ENCODE data around the gene SGSH. TPM values are rescaled to one million over a fixed set of nuclear protein-coding genes. Genes with fewer than 3 reads are reported as not detected.

SGSH gene
- total RNA-seq, 1 donor: 31.3 TPM

DNA sequence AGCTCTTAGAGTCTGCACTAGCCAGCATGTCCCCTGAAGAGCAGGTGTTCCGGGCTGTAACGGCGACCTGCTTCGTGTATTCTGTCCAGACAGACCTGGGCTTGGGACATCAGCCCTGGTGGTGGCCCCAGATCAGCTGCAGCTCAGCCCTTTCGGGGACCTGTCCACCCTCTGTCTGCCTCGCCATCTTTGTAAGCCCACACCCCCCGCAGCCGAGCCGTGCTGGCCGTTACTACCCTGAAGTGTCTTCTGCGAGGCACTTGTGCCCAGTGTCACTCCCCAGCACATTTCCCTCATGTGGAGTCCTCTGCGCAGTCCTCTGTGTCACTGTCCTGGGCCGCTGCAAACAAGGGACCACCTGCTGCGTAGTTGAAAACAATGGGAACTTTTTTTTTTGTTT is 39.9 kb downstream of the SGSH start:
- Histone ChIP-seq H3K4me3 (ENCODE audit: low read length) (no peak overlapping the region), H3K4me1 (ENCODE audit: insufficient read depth, low read length) (no peaks in the 10 kb centered on the region)

DNA sequence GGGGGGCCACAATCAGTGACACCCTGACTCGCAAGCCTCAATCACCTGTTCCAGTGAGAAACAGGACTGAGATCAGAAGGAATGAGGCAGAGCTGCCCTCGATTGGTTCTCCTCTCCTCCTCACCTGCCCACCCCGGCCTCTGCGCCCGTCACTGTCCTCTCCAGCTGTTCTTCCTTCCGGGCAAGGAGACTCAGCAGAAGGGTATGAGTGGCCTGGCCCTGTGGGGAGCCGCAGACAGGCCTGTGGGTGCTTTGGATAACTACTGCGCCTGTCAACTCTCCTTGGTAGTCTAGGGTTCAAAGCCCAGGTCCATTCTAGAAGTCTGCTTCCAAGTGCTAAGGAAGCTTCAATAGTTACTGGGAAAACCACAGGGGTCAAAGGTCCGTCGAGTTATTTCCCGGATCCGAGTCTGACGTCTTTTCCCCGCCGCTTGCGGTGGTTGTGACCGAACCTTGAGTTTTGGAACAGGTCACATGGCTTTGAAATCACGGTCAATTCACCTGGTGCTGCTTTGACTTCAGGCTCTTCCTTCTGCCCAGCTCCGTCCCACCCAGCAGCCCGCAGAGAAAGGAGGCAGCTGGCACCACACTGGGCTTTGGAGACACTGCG is 42.0 kb downstream of the SGSH start:
- no peaks in the 10 kb centered on the region for H3K4me1 ChIP-seq (ENCODE audit: insufficient read depth, low read length)
- H3K9me3 ChIP-seq (ENCODE audit: low read depth, low read length): no peaks in the 10 kb centered on the region
- no peak overlapping the region for H3K4me3 ChIP-seq (ENCODE audit: low read length)
- H3K27me3 ChIP-seq (ENCODE audit: insufficient read depth, low read length): no peaks in the 10 kb centered on the region

More for the DNA sequence above, 39.9 kb downstream of the SGSH start:
- H3K9me3 ChIP-seq (ENCODE audit: low read depth, low read length): no peaks in the 10 kb centered on the region
- H3K27me3 ChIP-seq (ENCODE audit: insufficient read depth, low read length): no peaks in the 10 kb centered on the region

DNA sequence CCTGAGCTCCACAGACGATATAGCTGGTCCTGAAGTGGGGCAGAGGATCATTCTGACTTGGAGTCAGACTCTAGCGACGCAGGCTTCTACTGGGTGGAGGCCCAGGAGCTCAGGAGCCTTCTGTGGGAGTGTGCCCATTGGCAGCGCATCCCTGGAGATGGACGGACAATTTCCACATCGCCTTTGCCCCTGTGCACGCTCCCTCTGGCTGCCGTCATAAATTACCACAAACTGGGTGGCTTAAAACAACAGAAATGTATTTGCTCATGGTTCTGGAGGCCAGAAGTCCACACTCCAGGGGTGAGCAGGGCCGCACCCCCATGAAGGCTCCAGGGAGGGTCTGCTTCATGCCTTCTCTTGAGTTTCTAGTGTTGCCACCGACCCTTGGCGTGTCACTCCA is 43.4 kb downstream of the SGSH start:
- H3K4me3 ChIP-seq (ENCODE audit: low read length): no peak overlapping the region
- no peaks in the 10 kb centered on the region for H3K27me3 ChIP-seq (ENCODE audit: insufficient read depth, low read length)
- no peaks in the 10 kb centered on the region for H3K4me1 ChIP-seq (ENCODE audit: insufficient read depth, low read length)
- H3K9me3 ChIP-seq (ENCODE audit: low read depth, low read length): no peaks in the 10 kb centered on the region

DNA sequence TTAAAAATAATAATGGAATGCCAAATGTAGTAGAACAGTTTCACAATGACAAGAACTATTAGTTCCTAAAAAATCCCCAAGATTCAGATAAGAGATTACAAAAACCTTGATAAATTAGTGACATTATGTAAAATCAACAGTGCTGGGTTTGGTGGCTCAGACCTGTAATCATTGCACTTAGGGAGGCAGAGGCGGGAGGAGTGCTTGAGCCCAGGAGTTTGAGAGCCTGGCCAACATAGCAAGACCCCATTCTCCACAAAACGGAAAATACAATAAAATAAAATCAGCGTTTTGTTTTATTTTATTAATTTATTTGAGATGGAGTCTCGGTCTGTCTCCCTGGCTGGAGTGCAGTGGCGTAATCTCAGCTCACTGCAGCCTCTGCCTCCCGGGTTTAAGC is 46.2 kb downstream of the SGSH start:
- H3K4me1 ChIP-seq (ENCODE audit: insufficient read depth, low read length): no peaks in the 10 kb centered on the region
- H3K27me3 ChIP-seq (ENCODE audit: insufficient read depth, low read length): no peaks in the 10 kb centered on the region
- H3K9me3 ChIP-seq (ENCODE audit: low read depth, low read length): no peaks in the 10 kb centered on the region
- no peak overlapping the region for H3K4me3 ChIP-seq (ENCODE audit: low read length)

DNA sequence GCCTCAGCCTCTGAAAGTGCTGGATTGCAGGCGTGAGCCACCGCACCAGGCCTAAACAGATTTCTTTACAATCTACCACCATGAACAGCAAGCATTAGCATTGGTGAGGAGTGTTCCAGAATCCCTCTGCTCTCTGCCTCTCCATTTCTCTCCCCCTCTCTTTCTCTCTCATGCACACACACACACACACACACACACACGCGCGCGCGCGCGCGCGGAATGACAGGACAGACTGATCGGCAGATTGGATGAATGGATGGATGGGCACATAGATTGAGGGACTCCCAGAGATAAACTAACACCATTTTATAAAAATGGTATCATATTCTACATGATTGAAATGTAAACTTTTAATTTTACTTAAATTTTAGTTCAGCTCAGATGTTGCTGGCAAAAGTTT is 47.0 kb downstream of the SGSH start:
- Histone ChIP-seq H3K27me3 (ENCODE audit: insufficient read depth, low read length) (no peaks in the 10 kb centered on the region), H3K9me3 (ENCODE audit: low read depth, low read length) (no peaks in the 10 kb centered on the region), H3K4me3 (ENCODE audit: low read length) (no peak overlapping the region), H3K4me1 (ENCODE audit: insufficient read depth, low read length) (no peaks in the 10 kb centered on the region)

DNA sequence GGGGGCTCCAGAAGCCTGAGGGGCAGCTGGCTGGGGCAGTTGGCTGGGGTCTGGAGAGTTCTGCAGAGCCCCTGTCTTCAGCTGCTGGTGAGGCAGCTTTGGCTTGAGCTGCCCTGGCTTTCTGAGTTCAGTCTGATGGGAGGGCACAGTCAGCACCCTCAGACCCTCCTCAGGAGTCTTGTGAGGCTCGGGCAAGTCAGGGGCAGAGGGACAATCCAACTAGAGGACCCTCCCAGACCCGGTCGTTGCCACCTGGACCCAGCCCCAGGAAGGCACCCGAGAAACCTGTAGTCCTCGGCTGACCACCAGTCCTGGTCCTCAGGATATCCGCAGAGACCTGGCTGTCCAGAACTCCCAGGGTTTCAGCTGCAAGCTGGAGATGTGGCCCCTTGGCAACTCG is 48.5 kb downstream of the SGSH start:
- Histone ChIP-seq H3K4me1 (ENCODE audit: insufficient read depth, low read length) (no peaks in the 10 kb centered on the region), H3K27me3 (ENCODE audit: insufficient read depth, low read length) (no peaks in the 10 kb centered on the region), H3K4me3 (ENCODE audit: low read length) (no peak overlapping the region), H3K9me3 (ENCODE audit: low read depth, low read length) (no peaks in the 10 kb centered on the region)

DNA sequence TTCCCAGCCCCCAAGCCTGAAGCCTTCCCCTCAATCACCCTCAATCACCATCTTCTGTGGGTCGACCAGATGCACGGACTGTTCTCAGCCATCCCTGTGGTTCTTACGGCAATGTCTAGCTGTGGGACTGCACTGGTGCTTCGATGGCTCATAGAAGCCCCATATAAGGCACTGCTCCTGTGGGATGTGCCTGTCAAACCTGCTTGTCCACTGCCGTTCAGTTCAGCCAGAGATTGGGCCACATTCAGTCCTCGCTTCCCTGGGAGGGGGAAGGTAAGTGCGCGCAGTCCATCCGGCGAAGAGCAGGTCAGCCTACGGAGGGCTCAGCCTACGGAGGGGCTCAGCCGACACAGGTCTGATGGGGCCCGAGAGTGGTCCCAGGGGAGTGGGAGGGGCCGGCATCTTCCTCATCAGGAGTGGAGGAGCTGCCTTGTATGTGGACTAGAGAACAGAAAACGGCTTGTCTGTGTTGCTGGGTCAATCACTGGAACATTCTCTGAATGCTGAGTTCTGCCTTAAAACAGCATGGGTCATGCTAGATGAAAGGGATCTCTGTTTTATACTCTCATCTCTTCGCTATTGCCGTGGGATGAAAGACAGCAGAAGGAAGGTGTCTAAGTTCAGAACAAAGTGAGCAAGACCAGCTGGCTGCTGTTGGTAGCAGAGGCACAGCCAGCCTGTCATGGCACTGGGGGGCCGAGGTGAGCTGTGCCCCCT is 50.2 kb downstream of the SGSH start, which contains the start of gene CARD14:
TSS of gene CARD14 (plus strand) at position 247 of the 717 bp plus-strand sequence. CDS start 11,409 bp downstream, outside the sequence.
- Histone ChIP-seq H3K9me3 (ENCODE audit: low read depth, low read length) (no peaks in the 10 kb centered on the region), H3K4me1 (ENCODE audit: insufficient read depth, low read length) (no peaks in the 10 kb centered on the region), H3K4me3 (ENCODE audit: low read length) (no peak within 1 kb of the TSS), H3K27me3 (ENCODE audit: insufficient read depth, low read length) (no peaks in the 10 kb centered on the region)

DNA sequence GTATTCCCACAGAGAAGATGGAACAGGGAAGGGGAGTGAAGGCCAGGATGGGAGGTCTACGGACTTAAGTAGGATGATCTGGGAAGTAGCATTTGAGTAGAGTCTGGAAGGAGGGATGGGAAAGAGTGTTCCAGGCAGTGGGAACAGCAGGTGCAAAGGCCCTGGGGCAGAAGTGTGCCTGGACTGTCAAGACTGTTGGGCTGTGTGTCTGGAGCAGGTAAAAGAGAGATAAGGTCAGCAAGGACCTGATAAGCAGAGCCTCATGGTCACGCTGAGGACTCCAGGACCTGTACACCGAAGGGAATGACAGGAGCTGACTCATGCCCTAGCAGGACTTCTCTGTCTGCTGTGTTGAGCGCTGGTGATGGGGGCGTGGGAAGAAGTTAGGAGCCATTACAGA is 51.0 kb downstream of the SGSH start:
- no peak overlapping the region for H3K4me3 ChIP-seq (ENCODE audit: low read length)
- no peaks in the 10 kb centered on the region for H3K4me1 ChIP-seq (ENCODE audit: insufficient read depth, low read length)
- H3K9me3 ChIP-seq (ENCODE audit: low read depth, low read length): no peaks in the 10 kb centered on the region
- H3K27me3 ChIP-seq (ENCODE audit: insufficient read depth, low read length): no peaks in the 10 kb centered on the region

DNA sequence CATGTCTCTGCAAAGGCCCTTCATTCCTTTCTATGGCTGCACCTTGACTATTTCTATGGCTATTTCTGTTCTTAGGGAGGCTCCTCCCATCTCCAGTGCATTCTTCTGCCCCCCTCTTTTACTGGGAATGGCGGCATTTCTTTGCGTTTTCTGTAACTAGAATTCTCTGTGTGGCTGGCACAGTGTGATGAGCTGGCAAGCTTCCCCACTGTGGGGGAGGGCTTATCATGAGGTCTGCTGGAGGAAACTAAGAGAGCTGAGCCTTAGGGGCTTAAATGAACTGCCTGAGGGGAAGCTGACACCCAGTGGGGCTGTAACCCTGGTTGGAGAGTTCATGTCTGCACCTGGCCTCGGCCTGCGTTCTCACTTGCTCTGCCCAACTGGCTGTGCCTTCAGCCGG is 51.8 kb downstream of the SGSH start:
- H3K27me3 ChIP-seq (ENCODE audit: insufficient read depth, low read length): no peaks in the 10 kb centered on the region
- H3K4me1 ChIP-seq (ENCODE audit: insufficient read depth, low read length): no peaks in the 10 kb centered on the region
- no peak overlapping the region for H3K4me3 ChIP-seq (ENCODE audit: low read length)
- no peaks in the 10 kb centered on the region for H3K9me3 ChIP-seq (ENCODE audit: low read depth, low read length)

DNA sequence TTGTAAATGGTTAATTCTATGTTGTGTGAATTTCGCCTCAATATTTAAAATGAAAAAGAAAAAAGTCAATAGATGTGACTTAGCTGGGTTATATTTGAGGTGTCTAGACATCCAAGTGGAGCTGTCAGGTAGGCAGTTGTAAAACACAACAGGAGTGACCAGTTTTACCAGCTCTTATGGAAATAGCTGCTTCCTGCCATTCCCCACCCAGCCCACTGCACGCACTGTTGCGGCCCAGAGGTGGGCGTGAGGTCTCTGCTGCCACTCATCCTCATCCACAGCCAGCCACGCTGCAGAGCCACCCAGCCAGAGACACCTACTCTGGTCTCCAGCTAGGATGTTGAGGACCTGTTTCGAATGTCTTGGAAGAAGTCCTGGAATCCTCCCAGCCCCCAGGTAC is 53.7 kb downstream of the SGSH start:
- Histone ChIP-seq H3K9me3 (ENCODE audit: low read depth, low read length) (no peaks in the 10 kb centered on the region), H3K4me1 (ENCODE audit: insufficient read depth, low read length) (no peaks in the 10 kb centered on the region), H3K27me3 (ENCODE audit: insufficient read depth, low read length) (no peaks in the 10 kb centered on the region), H3K4me3 (ENCODE audit: low read length) (no peak overlapping the region)

DNA sequence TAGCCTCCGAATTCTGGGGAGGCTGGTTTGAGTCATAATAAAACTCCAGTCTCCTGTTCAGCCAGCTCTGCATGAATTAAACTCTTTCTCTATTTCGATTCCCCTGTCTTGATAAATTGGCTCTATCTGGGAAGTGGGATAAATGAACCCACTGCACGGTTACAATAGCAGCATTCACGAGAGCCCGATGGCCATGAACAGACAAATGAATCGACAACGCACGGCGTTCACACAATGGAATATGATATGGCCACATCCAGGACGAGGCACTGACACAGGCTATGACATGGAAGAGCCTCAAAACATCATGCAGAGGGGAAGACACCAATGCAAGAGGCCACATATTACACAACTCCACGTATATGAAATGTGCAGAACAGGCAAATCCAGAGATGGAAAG is 55.9 kb downstream of the SGSH start:
- Histone ChIP-seq H3K4me3 (ENCODE audit: low read length) (no peak overlapping the region), H3K9me3 (ENCODE audit: low read depth, low read length) (no peaks in the 10 kb centered on the region), H3K4me1 (ENCODE audit: insufficient read depth, low read length) (no peaks in the 10 kb centered on the region), H3K27me3 (ENCODE audit: insufficient read depth, low read length) (peaks cover 2% of the 10 kb centered on the region)

DNA sequence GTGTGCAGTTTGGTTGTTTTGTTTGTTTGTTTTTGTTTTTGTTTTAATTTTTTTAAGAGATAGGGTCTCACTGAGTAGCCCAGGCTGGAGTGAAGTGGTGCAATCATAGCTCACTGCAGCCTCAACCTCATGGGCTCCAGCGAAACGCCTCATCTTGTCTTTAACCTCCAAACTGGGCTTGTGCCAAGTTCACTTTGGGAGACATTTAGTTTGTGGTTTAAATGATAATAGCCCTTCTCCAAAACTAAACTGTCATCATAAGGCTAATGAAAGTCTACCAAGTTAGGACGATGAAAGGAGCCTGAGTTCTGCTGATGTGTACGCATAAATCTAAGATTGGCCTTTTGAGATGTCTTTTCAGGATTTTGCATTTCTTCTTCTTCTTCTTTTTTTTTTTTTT is 56.8 kb downstream of the SGSH start:
- no peak overlapping the region for H3K4me3 ChIP-seq (ENCODE audit: low read length)
- H3K27me3 ChIP-seq (ENCODE audit: insufficient read depth, low read length): peaks cover 2% of the 10 kb centered on the region

DNA sequence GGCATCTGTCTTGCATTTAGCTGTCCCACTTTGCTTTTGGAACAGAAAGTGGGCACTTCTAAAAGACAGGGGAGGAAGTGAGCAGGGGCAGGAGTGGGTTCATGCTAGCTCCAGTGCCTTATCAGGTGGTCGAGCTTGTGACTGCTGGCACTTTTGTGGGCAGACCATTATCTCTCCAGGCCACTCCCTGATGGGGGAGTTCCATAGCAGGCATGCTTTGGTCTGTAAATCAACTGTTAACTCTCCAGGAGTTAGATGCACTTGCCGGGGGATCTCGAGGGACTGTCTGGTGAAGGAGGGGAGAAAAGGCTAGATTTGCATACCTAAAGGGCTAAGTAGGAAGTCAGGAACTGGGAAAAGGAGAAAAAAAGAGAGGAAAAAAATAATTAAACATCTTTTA is 59.6 kb downstream of the SGSH start:
- Histone ChIP-seq H3K4me1 (ENCODE audit: insufficient read depth, low read length) (no peaks in the 10 kb centered on the region), H3K9me3 (ENCODE audit: low read depth, low read length) (no peaks in the 10 kb centered on the region), H3K4me3 (ENCODE audit: low read length) (no peak overlapping the region), H3K27me3 (ENCODE audit: insufficient read depth, low read length) (peaks cover 2% of the 10 kb centered on the region)

More for the DNA sequence above, 56.8 kb downstream of the SGSH start:
- H3K4me1 ChIP-seq (ENCODE audit: insufficient read depth, low read length): no peaks in the 10 kb centered on the region
- H3K9me3 ChIP-seq (ENCODE audit: low read depth, low read length): no peaks in the 10 kb centered on the region

All from mononuclear cell (primary cell).